HCT116 (cell line): ENCODE results near the gene MPPED1.

Experiments
- POLR2A ChIP-seq: IDR thresholded peaks from 2 replicates; pipeline ENCODE4 v1.7.0; 2011; ENCODE audit warnings: borderline replicate concordance; ENCODE audit not compliant: insufficient read depth, insufficient read length; ENCODE audit errors: extremely low read depth
- TF ChIP-seq, protein P1 (sequence below): IDR thresholded peaks from 2 replicates; pipeline ENCODE4 v1.6.1; 2012; ENCODE audit warnings: low read depth

DNA sequence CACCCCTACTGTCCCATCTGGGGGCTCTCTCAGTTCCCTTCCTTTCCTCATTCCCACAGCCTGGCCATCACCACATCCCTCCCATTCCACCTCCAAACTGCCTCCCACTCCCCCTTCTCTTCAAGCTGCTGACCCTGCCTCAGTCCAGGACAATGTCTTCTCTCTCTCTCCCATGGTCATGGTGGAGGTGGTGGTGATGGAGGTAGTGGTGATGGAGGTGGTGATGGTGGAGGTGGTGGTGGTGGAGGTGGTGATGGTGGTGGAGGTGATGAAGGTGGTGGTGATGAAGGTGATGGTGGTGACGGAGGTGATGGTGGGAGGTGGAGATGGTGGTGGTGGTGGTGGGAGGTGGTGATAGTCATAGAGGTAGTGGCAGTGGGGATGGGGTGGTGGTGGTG is 87.0 kb downstream of the MPPED1 start:
- TF ChIP-seq POLR2A = no peak
- TF ChIP-seq, protein P1, sequence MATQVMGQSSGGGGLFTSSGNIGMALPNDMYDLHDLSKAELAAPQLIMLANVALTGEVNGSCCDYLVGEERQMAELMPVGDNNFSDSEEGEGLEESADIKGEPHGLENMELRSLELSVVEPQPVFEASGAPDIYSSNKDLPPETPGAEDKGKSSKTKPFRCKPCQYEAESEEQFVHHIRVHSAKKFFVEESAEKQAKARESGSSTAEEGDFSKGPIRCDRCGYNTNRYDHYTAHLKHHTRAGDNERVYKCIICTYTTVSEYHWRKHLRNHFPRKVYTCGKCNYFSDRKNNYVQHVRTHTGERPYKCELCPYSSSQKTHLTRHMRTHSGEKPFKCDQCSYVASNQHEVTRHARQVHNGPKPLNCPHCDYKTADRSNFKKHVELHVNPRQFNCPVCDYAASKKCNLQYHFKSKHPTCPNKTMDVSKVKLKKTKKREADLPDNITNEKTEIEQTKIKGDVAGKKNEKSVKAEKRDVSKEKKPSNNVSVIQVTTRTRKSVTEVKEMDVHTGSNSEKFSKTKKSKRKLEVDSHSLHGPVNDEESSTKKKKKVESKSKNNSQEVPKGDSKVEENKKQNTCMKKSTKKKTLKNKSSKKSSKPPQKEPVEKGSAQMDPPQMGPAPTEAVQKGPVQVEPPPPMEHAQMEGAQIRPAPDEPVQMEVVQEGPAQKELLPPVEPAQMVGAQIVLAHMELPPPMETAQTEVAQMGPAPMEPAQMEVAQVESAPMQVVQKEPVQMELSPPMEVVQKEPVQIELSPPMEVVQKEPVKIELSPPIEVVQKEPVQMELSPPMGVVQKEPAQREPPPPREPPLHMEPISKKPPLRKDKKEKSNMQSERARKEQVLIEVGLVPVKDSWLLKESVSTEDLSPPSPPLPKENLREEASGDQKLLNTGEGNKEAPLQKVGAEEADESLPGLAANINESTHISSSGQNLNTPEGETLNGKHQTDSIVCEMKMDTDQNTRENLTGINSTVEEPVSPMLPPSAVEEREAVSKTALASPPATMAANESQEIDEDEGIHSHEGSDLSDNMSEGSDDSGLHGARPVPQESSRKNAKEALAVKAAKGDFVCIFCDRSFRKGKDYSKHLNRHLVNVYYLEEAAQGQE = no peak
